Measurements from ENCODE around the gene GEMIN8. TPM values are rescaled to one million over a fixed set of nuclear protein-coding genes. Genes with fewer than 3 reads are reported as not detected.

The GEMIN8 gene
- total RNA-seq = 13.4 and 14.5 TPM in 2 replicates

- intact Hi-C loops (cut with micrococcal nuclease) = loop anchor here (1.0 to 10.0 kb wide), 8 partner anchors 295 to 1435 kb away; partner anchors contain the start of genes FANCB, MOSPD2, OFD1 and PIGA
Measured at GRCh38 chrX:14029425-14030173, at the start of gene GEMIN8. TSS of gene GEMIN8 (minus strand) at chrX:14029892. CDS start at chrX:14021478, 8,414 bp downstream.

GRCh38 chrX:14076639-14077038, 46.9 kb upstream of the GEMIN8 start:
- intact Hi-C loops (cut with micrococcal nuclease) = no loop called here

- intact Hi-C loops (cut with micrococcal nuclease) = no loop called here
Measured at GRCh38 chrX:14073556-14073955, 43.9 kb upstream of the GEMIN8 start.

GRCh38 chrX:14073071-14073470, 43.4 kb upstream of the GEMIN8 start:
- intact Hi-C loops (cut with micrococcal nuclease) = no loop called here

GRCh38 chrX:14065800-14066199, 36.1 kb upstream of the GEMIN8 start:
- intact Hi-C loops (cut with micrococcal nuclease) = no loop called here

GRCh38 chrX:14064626-14065432, 35.1 kb upstream of the GEMIN8 start:
- intact Hi-C loops (cut with micrococcal nuclease) = no loop called here

GRCh38 chrX:14062524-14062923, 32.8 kb upstream of the GEMIN8 start:
- intact Hi-C loops (cut with micrococcal nuclease) = no loop called here

GRCh38 chrX:14056206-14056605, 26.5 kb upstream of the GEMIN8 start:
- intact Hi-C loops (cut with micrococcal nuclease) = no loop called here

GRCh38 chrX:14051416-14051815, 21.7 kb upstream of the GEMIN8 start:
- intact Hi-C loops (cut with micrococcal nuclease) = no loop called here

- intact Hi-C loops (cut with micrococcal nuclease) = no loop called here
Measured at GRCh38 chrX:14050709-14051108, 21.0 kb upstream of the GEMIN8 start.

- intact Hi-C loops (cut with micrococcal nuclease) = no loop called here
Measured at GRCh38 chrX:14043209-14043608, 13.5 kb upstream of the GEMIN8 start.

- intact Hi-C loops (cut with micrococcal nuclease) = loop anchor here (1.0 to 10.0 kb wide), 2 partner anchors 1204 to 1425 kb away; no protein-coding TSS in a partner anchor
Measured at GRCh38 chrX:14039344-14039743, 9.7 kb upstream of the GEMIN8 start.

- intact Hi-C loops (cut with micrococcal nuclease) = loop anchor here (1.0 to 10.0 kb wide), 2 partner anchors 1205 to 1426 kb away; no protein-coding TSS in a partner anchor
Measured at GRCh38 chrX:14038375-14039085, 8.8 kb upstream of the GEMIN8 start.

GRCh38 chrX:14032406-14032805, 2.7 kb upstream of the GEMIN8 start:
- intact Hi-C loops (cut with micrococcal nuclease) = loop anchor here (1.0 to 10.0 kb wide), 7 partner anchors 134 to 1432 kb away; partner anchors contain the start of genes FANCB and MOSPD2

GRCh38 chrX:14030174-14030530, 460 bp upstream of the GEMIN8 start:
- intact Hi-C loops (cut with micrococcal nuclease) = loop anchor here (1.0 to 10.0 kb wide), 4 partner anchors 341 to 1435 kb away; partner anchors contain the start of genes FANCB, MOSPD2 and RAB9A

GRCh38 chrX:14029039-14029424, 660 bp downstream of the GEMIN8 start:
- intact Hi-C loops (cut with micrococcal nuclease) = loop anchor here (1.0 to 10.0 kb wide), 4 partner anchors 294 to 1306 kb away; partner anchors contain the start of genes OFD1, PIGA, PRPS2 and TCEANC

- intact Hi-C loops (cut with micrococcal nuclease) = loop anchor here (2.0 to 10.0 kb wide), 3 partner anchors 294 to 1306 kb away; partner anchors contain the start of genes OFD1, PIGA, PRPS2 and TRAPPC2
Measured at GRCh38 chrX:14028473-14028872, 1.2 kb downstream of the GEMIN8 start.

GRCh38 chrX:14027511-14028019, 2.1 kb downstream of the GEMIN8 start:
- intact Hi-C loops (cut with micrococcal nuclease) = loop anchor here (2.0 to 10.0 kb wide), 3 partner anchors 293 to 1307 kb away; partner anchors contain the start of genes OFD1, PIGA, PRPS2 and TRAPPC2

GRCh38 chrX:14027036-14027435, 2.7 kb downstream of the GEMIN8 start:
- intact Hi-C loops (cut with micrococcal nuclease) = loop anchor here (5.0 to 10.0 kb wide), 2 partner anchors 1235 to 1308 kb away; partner anchors contain the start of genes PIGA and PRPS2

- intact Hi-C loops (cut with micrococcal nuclease) = loop anchor here (5.0 to 10.0 kb wide), 2 partner anchors 1234 to 1309 kb away; partner anchors contain the start of genes PIGA and PRPS2
Measured at GRCh38 chrX:14026121-14026520, 3.6 kb downstream of the GEMIN8 start.

Measured in T-helper 2 cell treated with Interferon-gamma antibody and Interleukin-4, amounts not matched to agents 100 ng/mL and 5 ng/mL, for 36 hours (primary cell).